ENCODE data around the gene SAMD14. TPM values are rescaled to one million over a fixed set of nuclear protein-coding genes. Genes with fewer than 3 reads are reported as not detected.

SAMD14 gene
- total RNA-seq, 4 donors from 2014 or later: 0.04 to 3.8 (median 0.31) TPM; not detected in 1

DNA sequence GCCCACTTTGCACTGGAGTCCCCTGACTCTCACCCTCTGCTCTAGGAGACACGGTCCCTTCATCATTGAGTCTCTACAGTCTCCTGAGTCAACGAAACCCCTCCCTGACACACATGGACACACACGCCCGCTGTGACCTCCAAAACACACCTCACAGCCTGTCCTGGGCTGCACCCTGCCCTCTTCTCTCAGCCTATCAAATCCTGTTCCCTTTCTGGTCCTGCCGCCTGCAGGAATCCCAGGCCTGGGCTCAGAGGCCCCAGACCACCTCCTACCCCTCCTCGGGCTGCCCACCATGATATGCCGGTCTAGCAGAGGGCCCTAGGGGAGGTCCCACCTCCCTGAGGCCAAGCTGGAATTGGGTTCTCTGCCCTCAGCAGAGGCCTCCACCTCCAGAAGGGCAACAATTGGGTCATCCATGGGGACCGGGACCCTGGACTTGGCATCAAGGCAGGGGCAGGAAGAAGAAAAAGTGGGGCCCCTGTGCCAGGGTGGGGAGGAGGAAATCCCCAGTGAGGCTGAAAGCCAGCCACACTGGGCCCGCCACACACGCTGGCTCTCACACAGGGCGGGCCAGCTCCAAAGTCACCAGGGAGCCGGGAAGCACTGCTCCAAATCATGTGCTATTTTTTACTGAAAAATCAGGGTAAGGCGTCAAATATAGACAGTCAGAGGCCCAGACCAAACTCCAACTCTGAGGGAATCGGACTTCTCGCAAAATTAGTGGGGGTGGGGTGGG, 17.1 kb upstream of the SAMD14 start:
- in situ Hi-C loops (cut with MboI; ENCODE audit: low sequenced_read_pairs in 4 of 4) (no loop called here), intact Hi-C loops (cut with DNase I; ENCODE audit: low total_unique reads) (loop anchor here (5.0 kb wide), 1 partner anchor 35 kb away; no protein-coding TSS in a partner anchor)
- DNase-seq: no peak
- H3K27ac ChIP-seq: peak overlapping the region; percentile 85 to 93 (median 91)
- peak overlapping the region; percentile 76 to 95 (median 84) for H3K4me3 ChIP-seq
- H3K4me1 ChIP-seq: peaks cover 40 to 50% of the 10 kb centered on the region in 2 donors
- ATAC-seq: no peak
- H3K9me3 ChIP-seq: no peaks in the 10 kb centered on the region
- no peaks in the 10 kb centered on the region for H3K27me3 ChIP-seq
- peaks cover 0 to 11% of the 10 kb centered on the region in 2 donors for H3K36me3 ChIP-seq
- TF ChIP-seq POLR2A (IDR thresholded peaks at IDR 0.05) (no peak), CTCF (IDR thresholded peaks at IDR 0.05 in 4 of 5, conservative IDR thresholded peaks at IDR 0.05 in 1 of 5) (no peak)

- Histone ChIP-seq H3K4me1 (peaks cover 39 to 45% of the 10 kb centered on the region in 2 donors), H3K27me3 (no peaks in the 10 kb centered on the region), H3K9me3 (no peaks in the 10 kb centered on the region), H3K4me3 (peak overlapping the region in 3 of 4 donors; percentile 38 to 89 (median 79)), H3K36me3 (peaks cover 0 to 15% of the 10 kb centered on the region in 2 donors), H3K27ac (peak overlapping the region; percentile 85 to 93 (median 91))
- intact Hi-C loops (cut with DNase I; ENCODE audit: low total_unique reads): loop anchor here (5.0 kb wide), 1 partner anchor 34 kb away; no protein-coding TSS in a partner anchor
- DNase-seq (no peak), ATAC-seq (no peak)
- TF ChIP-seq CTCF (IDR thresholded peaks at IDR 0.05 in 4 of 5, conservative IDR thresholded peaks at IDR 0.05 in 1 of 5): peak in 2 of 5 experiments; percentile 13 to 24
- peak in 1 of 2 donors; percentile 31 for TF ChIP-seq POLR2A (IDR thresholded peaks at IDR 0.05)
- in situ Hi-C loops (cut with MboI; ENCODE audit: low sequenced_read_pairs in 4 of 4): no loop called here
Observed at GRCh38 chr17:50146230-50146926, 16.4 kb upstream of the SAMD14 start.

DNA sequence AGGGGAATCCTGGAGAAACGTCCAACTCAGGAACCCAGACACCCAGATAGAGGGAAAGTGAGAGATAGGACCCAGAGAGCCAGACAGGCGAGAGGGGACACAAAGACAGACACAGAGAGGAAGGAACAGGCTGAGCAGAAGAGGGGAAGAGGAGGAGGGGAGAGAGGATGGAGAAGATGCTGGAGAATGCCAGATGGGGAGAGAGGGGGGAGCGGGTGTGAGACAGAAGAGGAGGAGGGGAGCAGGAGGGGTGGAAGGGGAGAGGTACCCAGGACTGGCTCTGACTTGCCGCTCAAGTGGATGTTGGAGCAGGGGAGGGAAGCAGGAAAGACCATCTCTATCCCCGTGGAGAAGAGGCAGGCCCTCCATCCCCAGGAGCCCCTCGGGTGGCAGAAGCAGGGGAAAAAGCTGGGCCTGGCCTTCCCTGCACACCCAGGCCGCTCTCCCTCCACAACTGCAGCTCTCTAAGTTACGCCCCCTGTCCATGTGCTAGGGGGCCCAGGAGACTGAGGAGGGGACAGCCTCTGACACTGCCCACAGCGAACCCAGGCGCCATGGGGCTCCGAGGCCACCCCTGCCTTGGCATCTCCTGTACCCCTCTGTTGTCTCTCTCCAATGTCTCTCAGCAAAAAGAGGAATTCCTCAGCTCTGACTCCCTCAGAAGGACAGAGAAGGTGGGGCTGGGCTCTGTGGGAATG, 15.7 kb upstream of the SAMD14 start:
- Histone ChIP-seq H3K27me3 (no peaks in the 10 kb centered on the region), H3K27ac (peak overlapping the region; percentile 85 to 93 (median 91)), H3K4me3 (no peak overlapping the region), H3K4me1 (peaks cover 39 to 42% of the 10 kb centered on the region in 2 donors), H3K36me3 (peaks cover 0 to 21% of the 10 kb centered on the region in 2 donors), H3K9me3 (no peaks in the 10 kb centered on the region)
- ATAC-seq: no peak
- no peak for DNase-seq
- in situ Hi-C loops (cut with MboI; ENCODE audit: low sequenced_read_pairs in 4 of 4) (no loop called here), intact Hi-C loops (cut with DNase I; ENCODE audit: low total_unique reads) (loop anchor here (5.0 kb wide), 1 partner anchor 33 kb away; no protein-coding TSS in a partner anchor)
- TF ChIP-seq CTCF (IDR thresholded peaks at IDR 0.05 in 4 of 5, conservative IDR thresholded peaks at IDR 0.05 in 1 of 5) (no peak), POLR2A (IDR thresholded peaks at IDR 0.05) (no peak)

DNA sequence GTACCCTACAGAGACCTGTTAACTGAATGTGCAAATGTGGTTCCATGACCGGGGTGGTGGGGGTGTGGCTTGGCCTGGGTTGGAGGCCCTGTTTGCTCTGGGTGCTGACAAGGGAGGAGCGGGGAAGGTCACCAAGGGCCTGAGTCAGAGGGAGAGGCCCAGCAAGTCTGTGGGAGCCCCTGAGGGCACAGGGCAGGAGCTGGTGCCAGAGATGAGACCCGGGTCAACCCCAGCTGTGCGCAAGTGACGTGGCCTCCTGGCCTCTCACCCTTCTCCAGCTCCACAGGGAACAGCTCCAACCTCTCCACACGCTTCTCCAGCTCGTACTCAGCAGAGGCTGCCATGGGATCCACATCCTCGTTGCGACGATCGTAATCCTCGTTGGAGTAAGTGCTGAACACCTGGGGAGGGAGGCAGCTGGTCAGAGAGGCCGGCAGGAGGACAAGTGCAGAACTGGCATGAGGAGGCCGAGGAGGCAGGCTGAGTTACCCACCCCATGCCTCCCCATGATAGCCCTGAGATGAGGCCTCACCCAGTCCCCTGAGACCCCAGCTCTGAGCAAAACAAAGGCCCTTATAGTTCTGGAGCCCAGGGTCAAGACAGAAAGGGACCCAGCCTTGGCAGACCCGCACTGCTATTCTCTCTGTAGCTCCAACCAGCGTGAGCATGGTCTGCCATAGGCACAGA, 15.0 kb upstream of the SAMD14 start:
- no peak overlapping the region for H3K4me3 ChIP-seq
- intact Hi-C loops (cut with DNase I; ENCODE audit: low total_unique reads): loop anchor here (5.0 kb wide), 1 partner anchor 33 kb away; no protein-coding TSS in a partner anchor
- peaks cover 43 to 46% of the 10 kb centered on the region in 2 donors for H3K4me1 ChIP-seq
- no peaks in the 10 kb centered on the region for H3K27me3 ChIP-seq
- peaks cover 0 to 26% of the 10 kb centered on the region in 2 donors for H3K36me3 ChIP-seq
- TF ChIP-seq CTCF (IDR thresholded peaks at IDR 0.05 in 4 of 5, conservative IDR thresholded peaks at IDR 0.05 in 1 of 5) (no peak), POLR2A (IDR thresholded peaks at IDR 0.05) (no peak)
- peak overlapping the region; percentile 85 to 93 (median 91) for H3K27ac ChIP-seq
- peak in 1 of 2 donors; percentile 48 for DNase-seq
- H3K9me3 ChIP-seq: no peaks in the 10 kb centered on the region
- no peak for ATAC-seq
- in situ Hi-C loops (cut with MboI; ENCODE audit: low sequenced_read_pairs in 4 of 4): no loop called here
